C4-2B (cell line): ENCODE results near the gene ITIH4.

ENCODE experiments used
- H3K27ac ChIP-seq: fragments of 450-650 bp; 2 replicates; pipeline ENCODE4 v1.5.1; 2017
- CTCF ChIP-seq: fragments of 450-650 bp; conservative IDR thresholded peaks from 2 replicates; pipeline ENCODE4 v1.5.1; 2017; ENCODE audit warnings: mild to moderate bottlenecking
- ZFX ChIP-seq: fragments of 450-650 bp; IDR thresholded peaks from 2 replicates; pipeline ENCODE4 v1.6.1; 2017

The ITIH4 gene

GRCh38 chr3:52859686-52860423, 29.4 kb upstream of the ITIH4 start:
- no peak for TF ChIP-seq CTCF
- TF ChIP-seq ZFX = no peak
- H3K27ac ChIP-seq = no peak overlapping the region

- TF ChIP-seq CTCF (no peak), ZFX (no peak)
- H3K27ac ChIP-seq = no peak overlapping the region
Observed at GRCh38 chr3:52857864-52858263, 27.4 kb upstream of the ITIH4 start.

- TF ChIP-seq CTCF = no peak
- no peak for TF ChIP-seq ZFX
- H3K27ac ChIP-seq = no peak overlapping the region
Observed at GRCh38 chr3:52857133-52857532, 26.7 kb upstream of the ITIH4 start.

- no peak overlapping the region for H3K27ac ChIP-seq
- TF ChIP-seq ZFX (no peak), CTCF (no peak)
Observed at GRCh38 chr3:52856666-52857065, 26.2 kb upstream of the ITIH4 start.

- no peak overlapping the region for H3K27ac ChIP-seq
- TF ChIP-seq ZFX (no peak), CTCF (no peak)
Observed at GRCh38 chr3:52854013-52854412, 23.5 kb upstream of the ITIH4 start.

- H3K27ac ChIP-seq = no peak overlapping the region
- TF ChIP-seq ZFX (no peak), CTCF (no peak)
Observed at GRCh38 chr3:52852419-52852818, 21.9 kb upstream of the ITIH4 start.

GRCh38 chr3:52851348-52851747, 20.9 kb upstream of the ITIH4 start:
- TF ChIP-seq CTCF (peak; percentile 72), ZFX (no peak)
- no peak overlapping the region for H3K27ac ChIP-seq
